ENCODE data around the gene TEX13D.

- TF ChIP-seq, protein P1, sequence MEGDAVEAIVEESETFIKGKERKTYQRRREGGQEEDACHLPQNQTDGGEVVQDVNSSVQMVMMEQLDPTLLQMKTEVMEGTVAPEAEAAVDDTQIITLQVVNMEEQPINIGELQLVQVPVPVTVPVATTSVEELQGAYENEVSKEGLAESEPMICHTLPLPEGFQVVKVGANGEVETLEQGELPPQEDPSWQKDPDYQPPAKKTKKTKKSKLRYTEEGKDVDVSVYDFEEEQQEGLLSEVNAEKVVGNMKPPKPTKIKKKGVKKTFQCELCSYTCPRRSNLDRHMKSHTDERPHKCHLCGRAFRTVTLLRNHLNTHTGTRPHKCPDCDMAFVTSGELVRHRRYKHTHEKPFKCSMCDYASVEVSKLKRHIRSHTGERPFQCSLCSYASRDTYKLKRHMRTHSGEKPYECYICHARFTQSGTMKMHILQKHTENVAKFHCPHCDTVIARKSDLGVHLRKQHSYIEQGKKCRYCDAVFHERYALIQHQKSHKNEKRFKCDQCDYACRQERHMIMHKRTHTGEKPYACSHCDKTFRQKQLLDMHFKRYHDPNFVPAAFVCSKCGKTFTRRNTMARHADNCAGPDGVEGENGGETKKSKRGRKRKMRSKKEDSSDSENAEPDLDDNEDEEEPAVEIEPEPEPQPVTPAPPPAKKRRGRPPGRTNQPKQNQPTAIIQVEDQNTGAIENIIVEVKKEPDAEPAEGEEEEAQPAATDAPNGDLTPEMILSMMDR (IDR thresholded peaks at IDR 0.05) = no peak
- no peak for TF ChIP-seq RAD21 (IDR thresholded peaks at IDR 0.05; ENCODE audit: low read length)
- TF ChIP-seq NFIC (IDR thresholded peaks at IDR 0.05; ENCODE audit: borderline replicate concordance) = no peak
- TF ChIP-seq, protein P2, sequence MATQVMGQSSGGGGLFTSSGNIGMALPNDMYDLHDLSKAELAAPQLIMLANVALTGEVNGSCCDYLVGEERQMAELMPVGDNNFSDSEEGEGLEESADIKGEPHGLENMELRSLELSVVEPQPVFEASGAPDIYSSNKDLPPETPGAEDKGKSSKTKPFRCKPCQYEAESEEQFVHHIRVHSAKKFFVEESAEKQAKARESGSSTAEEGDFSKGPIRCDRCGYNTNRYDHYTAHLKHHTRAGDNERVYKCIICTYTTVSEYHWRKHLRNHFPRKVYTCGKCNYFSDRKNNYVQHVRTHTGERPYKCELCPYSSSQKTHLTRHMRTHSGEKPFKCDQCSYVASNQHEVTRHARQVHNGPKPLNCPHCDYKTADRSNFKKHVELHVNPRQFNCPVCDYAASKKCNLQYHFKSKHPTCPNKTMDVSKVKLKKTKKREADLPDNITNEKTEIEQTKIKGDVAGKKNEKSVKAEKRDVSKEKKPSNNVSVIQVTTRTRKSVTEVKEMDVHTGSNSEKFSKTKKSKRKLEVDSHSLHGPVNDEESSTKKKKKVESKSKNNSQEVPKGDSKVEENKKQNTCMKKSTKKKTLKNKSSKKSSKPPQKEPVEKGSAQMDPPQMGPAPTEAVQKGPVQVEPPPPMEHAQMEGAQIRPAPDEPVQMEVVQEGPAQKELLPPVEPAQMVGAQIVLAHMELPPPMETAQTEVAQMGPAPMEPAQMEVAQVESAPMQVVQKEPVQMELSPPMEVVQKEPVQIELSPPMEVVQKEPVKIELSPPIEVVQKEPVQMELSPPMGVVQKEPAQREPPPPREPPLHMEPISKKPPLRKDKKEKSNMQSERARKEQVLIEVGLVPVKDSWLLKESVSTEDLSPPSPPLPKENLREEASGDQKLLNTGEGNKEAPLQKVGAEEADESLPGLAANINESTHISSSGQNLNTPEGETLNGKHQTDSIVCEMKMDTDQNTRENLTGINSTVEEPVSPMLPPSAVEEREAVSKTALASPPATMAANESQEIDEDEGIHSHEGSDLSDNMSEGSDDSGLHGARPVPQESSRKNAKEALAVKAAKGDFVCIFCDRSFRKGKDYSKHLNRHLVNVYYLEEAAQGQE (IDR thresholded peaks at IDR 0.05; ENCODE audit: low read depth, low read length) = no peak
- TF ChIP-seq YY1 (IDR thresholded peaks at IDR 0.05; ENCODE audit: low read depth) = no peak
- no peak for TF ChIP-seq TCF12 (IDR thresholded peaks at IDR 0.05)
- no peak for TF ChIP-seq SMC3 (IDR thresholded peaks at IDR 0.05; ENCODE audit: low read depth, low read length)
- no peak for TF ChIP-seq SIN3A (IDR thresholded peaks at IDR 0.05; ENCODE audit: borderline replicate concordance, low read depth, low read length)
- TF ChIP-seq EP300 (IDR thresholded peaks at IDR 0.05; ENCODE audit: borderline replicate concordance in 1 of 2, low read depth in 1 of 2, low read length in 1 of 2) = no peak
- no peak for TF ChIP-seq ZBTB33 (IDR thresholded peaks at IDR 0.05; ENCODE audit: borderline replicate concordance, low read depth)
- no peak for TF ChIP-seq NRF1 (IDR thresholded peaks at IDR 0.05; ENCODE audit: low read depth, low read length)
- TF ChIP-seq RCOR1 (IDR thresholded peaks at IDR 0.05; ENCODE audit: low read length) = no peak
- no peak for TF ChIP-seq JUND (IDR thresholded peaks at IDR 0.05)
- no peak for TF ChIP-seq POLR2AphosphoS5 (IDR thresholded peaks at IDR 0.05; ENCODE audit: low read depth, low read length)
These were observed 29.6 kb downstream of the TEX13D start for GRCh38 chrX:124362072-124362471.
